Esophagus squamous epithelium (tissue), 5 donors: Measurements from ENCODE around the gene ADAP1. TPM values are rescaled to one million over a fixed set of nuclear protein-coding genes. Genes with fewer than 3 reads are reported as not detected.
A peak's percentile ranks its signal among the peaks of the same experiment; 100 is the strongest.

Experiments used
- DNase-seq: peaks from one replicate; lab custom pipeline; 2025; lab: John Stamatoyannopoulos, UW
- H3K27ac ChIP-seq, 4 donors: fragments of 200-600 bp; sonication (generic); one replicate each; pipeline ENCODE4 v1.5.1; 2016 to 2019; ENCODE audit warnings: mild to moderate bottlenecking in 1 of 4
- H3K27me3 ChIP-seq, 4 donors: fragments of 200-600 bp; sonication (generic); 1 replicate in 3 of 4; 2 replicates in 1 of 4; pipeline versions ENCODE4 v1.5.1 to v1.6.0; 2017 to 2021; ENCODE audit warnings: antibody characterized with exemption in 1 of 4
- H3K36me3 ChIP-seq, 3 donors: fragments of 200-600 bp; sonication (generic); one replicate each; pipeline ENCODE4 v1.5.1; 2016 to 2019
- H3K4me1 ChIP-seq, 3 donors: fragments of 200-600 bp; sonication (generic); one replicate each; pipeline ENCODE4 v1.5.1; 2017 to 2019
- H3K4me3 ChIP-seq, 4 donors: fragments of 200-600 bp; sonication (generic); 1 replicate in 3 of 4; 2 replicates in 1 of 4; pipeline ENCODE4 v1.5.1; 2016 to 2019; ENCODE audit warnings: mild to moderate bottlenecking in 2 of 4, moderate library complexity in 1 of 4
- H3K9me3 ChIP-seq, 3 donors: fragments of 200-600 bp; sonication (generic); one replicate each; pipeline ENCODE4 v1.5.1; 2016 to 2019
- CTCF ChIP-seq, 6 experiments: fragments of 450-650 bp in 4 of 6; fragments of 200-600 bp in 2 of 6; sonication (generic) in 2 of 6; IDR thresholded peaks; one replicate each; pipeline ENCODE4 v1.5.1; 2016 to 2019; ENCODE audit warnings: antibody characterized with exemption in 6 of 6, mild to moderate bottlenecking in 4 of 6, moderate library complexity in 4 of 6
- POLR2A ChIP-seq, 4 donors: fragments of 450-650 bp; IDR thresholded peaks; one replicate each; pipeline ENCODE4 v1.6.1; 2017; ENCODE audit warnings: antibody characterized with exemption in 4 of 4, mild to moderate bottlenecking in 4 of 4, moderate library complexity in 3 of 4
- WGBS, 2 donors: methylation state at CpG; one replicate each; pipeline ENCODE4 v1.1.5; 2018; 5-methylcytosine and 5-hydroxymethylcytosine counted together
- intact Hi-C: fragments of 100-400 bp; cut with DNase I; formaldehyde crosslinking; loops from one replicate; pipeline ENCODE4 v1.15.0; 2022
- total RNA-seq, 4 donors: library from RNA; depleted of rRNA; stranded (reverse); fragments of >200 nt; gene quantifications; one replicate each; pipeline ENCODE4 v1.1.0, GENCODE V29; 2016
- donor health status: DM: yes; HTN: yes; CAD: no.

Gene ADAP1
- total RNA-seq, 4 donors from 2014 or later: 6.0 to 13.7 (median 9.9) TPM

DNA sequence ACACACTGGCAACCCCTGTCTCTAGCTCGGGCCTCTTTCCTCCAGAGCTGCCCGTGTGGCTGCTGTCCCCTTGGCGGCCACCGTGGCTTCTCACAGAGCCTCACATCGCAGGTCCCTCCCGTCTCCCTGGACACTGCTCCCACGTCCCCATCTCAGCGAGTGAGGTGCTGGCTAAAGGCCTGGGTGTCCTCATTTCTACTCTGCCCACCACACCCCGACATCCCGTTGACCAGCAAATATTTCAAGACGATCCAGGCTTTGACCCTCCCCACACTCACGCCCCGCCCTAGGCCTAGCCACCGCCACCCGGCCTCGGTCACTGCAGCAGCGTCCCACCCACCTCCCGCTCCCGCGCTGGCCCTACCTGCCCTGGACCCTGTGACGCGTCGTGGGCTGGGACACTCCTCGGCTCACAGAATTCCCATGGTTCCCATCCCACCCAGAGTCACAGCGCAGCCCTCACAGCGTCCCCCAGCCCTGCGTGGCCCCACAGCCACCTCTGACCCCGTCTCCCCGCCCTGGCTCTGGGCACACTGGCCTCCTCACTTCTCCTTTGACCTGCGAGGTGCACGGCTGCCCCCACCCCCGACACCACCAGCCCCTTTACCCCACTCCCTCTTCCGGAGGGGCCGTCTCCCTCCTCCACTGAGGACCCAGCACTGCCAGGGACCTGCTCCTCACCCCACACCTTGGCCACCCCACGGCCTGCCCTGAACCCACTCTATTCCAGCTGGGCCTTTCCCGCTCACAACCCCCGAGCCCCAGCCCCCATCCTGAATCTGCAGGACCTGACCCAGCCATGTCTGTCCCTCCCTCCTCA lies 6.9 kb downstream of the ADAP1 start:
- Histone ChIP-seq H3K36me3 (no peaks in the 10 kb centered on the region), H3K4me3 (no peak overlapping the region), H3K4me1 (peaks cover 14 to 36% (median 14%) of the 10 kb centered on the region in 3 donors), H3K27ac (no peak overlapping the region), H3K9me3 (no peaks in the 10 kb centered on the region), H3K27me3 (peaks cover 0 to 11% (median 0%) of the 10 kb centered on the region in 4 donors)
- intact Hi-C loops: no loop called here
- TF ChIP-seq POLR2A (IDR thresholded peaks at IDR 0.05) (no peak), CTCF (IDR thresholded peaks at IDR 0.05) (no peak)
- 91 to 92% methylated on average over 31 to 36 of the region's 37 CpGs for WGBS, 2 donors
- DNase-seq: no peak

GRCh38 chr7:946256-946996 lies 8.1 kb downstream of the ADAP1 start:
- Histone ChIP-seq H3K27me3 (no peaks in the 10 kb centered on the region), H3K4me3 (peak overlapping the region in 3 of 4 donors; percentile 28 to 49 (median 32)), H3K36me3 (no peaks in the 10 kb centered on the region), H3K4me1 (peaks cover 14 to 30% (median 14%) of the 10 kb centered on the region in 3 donors), H3K9me3 (no peaks in the 10 kb centered on the region), H3K27ac (peak overlapping the region; percentile 77 to 89 (median 84))
- 58 to 79% methylated on average over 8 to 18 of the region's 29 CpGs for WGBS, 2 donors
- DNase-seq: no peak
- no peak for TF ChIP-seq POLR2A (IDR thresholded peaks at IDR 0.05)
- TF ChIP-seq CTCF (IDR thresholded peaks at IDR 0.05): no peak
- intact Hi-C loops: no loop called here

DNA sequence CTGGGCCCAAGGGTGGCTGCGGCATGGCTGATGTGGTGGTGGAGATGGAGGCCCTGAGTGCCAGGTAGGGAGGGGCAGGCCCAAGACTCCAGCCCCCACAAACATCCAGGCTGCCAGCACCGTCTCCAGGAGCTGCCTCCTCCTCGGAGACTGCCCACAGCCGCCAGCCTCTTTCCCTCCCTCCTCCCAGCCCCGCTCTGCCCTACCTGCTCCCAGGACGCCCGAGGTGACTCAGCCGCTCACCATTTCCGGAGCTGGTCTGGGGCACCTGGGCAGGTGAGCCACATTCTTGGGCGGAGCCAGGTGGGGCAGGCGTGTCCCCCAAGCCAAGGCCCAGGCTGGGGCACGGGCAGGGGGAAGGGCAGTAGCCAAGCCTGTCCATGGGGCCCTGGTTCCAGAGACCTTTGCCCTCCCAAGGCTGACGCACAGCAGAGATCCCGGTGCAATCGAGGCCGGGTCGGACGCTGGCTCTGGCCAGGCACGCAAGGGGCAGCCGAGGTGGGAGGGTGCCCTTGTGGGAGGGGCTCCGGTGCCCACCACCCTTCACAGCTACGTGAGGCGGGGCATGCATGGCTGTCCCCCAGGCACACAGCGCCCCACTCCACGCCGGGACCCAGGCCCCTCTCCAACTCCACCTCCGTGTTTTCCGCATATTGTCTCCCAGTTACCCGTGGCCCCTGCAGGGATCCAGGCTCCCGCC lies 8.8 kb downstream of the ADAP1 start:
- 20 to 64% methylated on average over 1 to 8 of the region's 30 CpGs for WGBS, 2 donors
- Histone ChIP-seq H3K27ac (peak overlapping the region; percentile 77 to 89 (median 84)), H3K4me3 (peak overlapping the region; percentile 2 to 49 (median 30)), H3K4me1 (peaks cover 14 to 30% (median 14%) of the 10 kb centered on the region in 3 donors), H3K27me3 (no peaks in the 10 kb centered on the region), H3K36me3 (no peaks in the 10 kb centered on the region), H3K9me3 (peaks cover 0 to 4% (median 0%) of the 10 kb centered on the region in 3 donors)
- no peak for DNase-seq
- TF ChIP-seq CTCF (IDR thresholded peaks at IDR 0.05): no peak
- peak in 3 of 4 donors; percentile 39 to 47 (median 47) for TF ChIP-seq POLR2A (IDR thresholded peaks at IDR 0.05)
- intact Hi-C loops: loop anchor here (2.0 kb wide), 1 partner anchor 33 kb away; no protein-coding TSS in a partner anchor

- WGBS, 2 donors: no CpG with 5 or more reads among the region's 13 CpGs
- DNase-seq: no peak
- H3K4me1 ChIP-seq: peaks cover 14 to 30% (median 14%) of the 10 kb centered on the region in 3 donors
- peak overlapping the region; percentile 2 to 49 (median 30) for H3K4me3 ChIP-seq
- H3K9me3 ChIP-seq: peaks cover 0 to 4% (median 0%) of the 10 kb centered on the region in 3 donors
- peak overlapping the region; percentile 77 to 89 (median 84) for H3K27ac ChIP-seq
- TF ChIP-seq POLR2A (IDR thresholded peaks at IDR 0.05) (no peak), CTCF (IDR thresholded peaks at IDR 0.05) (peak in 1 of 6 experiments; percentile 7)
- H3K36me3 ChIP-seq: no peaks in the 10 kb centered on the region
- no peaks in the 10 kb centered on the region for H3K27me3 ChIP-seq
- intact Hi-C loops: loop anchor here (2.0 kb wide), 1 partner anchor 32 kb away; no protein-coding TSS in a partner anchor
Measured at GRCh38 chr7:945147-945555, 9.3 kb downstream of the ADAP1 start.
